Naive B cell (primary cell): ENCODE measurements around the gene HARS1. TPM values are rescaled to one million over a fixed set of nuclear protein-coding genes. Genes with fewer than 3 reads are reported as not detected.

Source experiments
- polyA plus RNA-seq, 6 donors: library from polyadenylated mRNA; unstranded; fragments of 300-500 nt; fragmentation: Illumina TruSeq; gene quantifications; one replicate each; pipeline ENCODE4 v1.2.3, GENCODE V29; 2021; ENCODE audit warnings: low read depth in 6 of 6

HARS1 gene
- polyA plus RNA-seq, 6 donors from 2014 or later = 37.6 to 73.5 (median 40.3) TPM

Other genes starting within 250 kb of the HARS1 start
- 10 to 100 TPM; 44.5 to 90.3 (median 63.1) TPM for gene EIF4EBP3, start 143.7 kb downstream of the HARS1 start, polyA plus RNA-seq
- gene SRA1, start 133.9 kb downstream of the HARS1 start, polyA plus RNA-seq = 10 to 100 TPM; 26.2 to 47.0 (median 31.7) TPM
- gene APBB3, start 126.8 kb downstream of the HARS1 start, polyA plus RNA-seq = 1 to 10 TPM in 5 of 6 donors, not detected in 1; 6.3 to 9.0 (median 7.9) TPM
- gene SLC35A4, start 126.5 kb downstream of the HARS1 start, polyA plus RNA-seq = 100 to 1,000 TPM in 1 of 6 donors, 10 to 100 TPM in 5; 66.8 to 107 (median 74.6) TPM
- gene CD14, start 58.2 kb downstream of the HARS1 start, polyA plus RNA-seq = 10 to 100 TPM in 1 of 6 donors, 1 to 10 TPM in 5; 1.5 to 10.2 (median 2.8) TPM
- 10 to 100 TPM in 4 of 6 donors, 1 to 10 TPM in 2; 7.6 to 13.0 (median 11.4) TPM for gene TMCO6, start 51.9 kb downstream of the HARS1 start, polyA plus RNA-seq
- 100 to 1,000 TPM in 5 of 6 donors, 10 to 100 TPM in 1; 94.5 to 167 (median 152) TPM for gene NDUFA2, start 43.7 kb downstream of the HARS1 start, polyA plus RNA-seq
- 100 to 1,000 TPM in 5 of 6 donors, 10 to 100 TPM in 1; 83.8 to 170 (median 140) TPM for gene IK, start 43.5 kb downstream of the HARS1 start, polyA plus RNA-seq
- 10 to 100 TPM in 4 of 6 donors, 1 to 10 TPM in 2; 5.7 to 15.1 (median 10.3) TPM for gene WDR55, start 26.5 kb downstream of the HARS1 start, polyA plus RNA-seq
- under 1 TPM in 1 of 6 donors, not detected in 5; 0.21 TPM for gene DND1, start 17.8 kb downstream of the HARS1 start, polyA plus RNA-seq
- gene HARS2, start 85 bp upstream of the HARS1 start, polyA plus RNA-seq = 10 to 100 TPM; 12.2 to 26.2 (median 18.7) TPM
- 10 to 100 TPM; 68.6 to 85.8 (median 76.7) TPM for gene ZMAT2, start 9.1 kb upstream of the HARS1 start, polyA plus RNA-seq
- gene PCDHA1, start 94.8 kb upstream of the HARS1 start, polyA plus RNA-seq = not detected
- gene PCDHA2, start 103.5 kb upstream of the HARS1 start, polyA plus RNA-seq = not detected
- gene PCDHA3, start 109.7 kb upstream of the HARS1 start, polyA plus RNA-seq = not detected
- not detected for gene PCDHA4, start 115.7 kb upstream of the HARS1 start, polyA plus RNA-seq
- gene PCDHA5, start 130.2 kb upstream of the HARS1 start, polyA plus RNA-seq = not detected
- gene PCDHA6, start 136.6 kb upstream of the HARS1 start, polyA plus RNA-seq = not detected
- gene PCDHA7, start 142.9 kb upstream of the HARS1 start, polyA plus RNA-seq = not detected
- gene PCDHA8, start 149.8 kb upstream of the HARS1 start, polyA plus RNA-seq = not detected
- gene PCDHA9, start 157.0 kb upstream of the HARS1 start, polyA plus RNA-seq = not detected
- gene PCDHA10, start 164.5 kb upstream of the HARS1 start, polyA plus RNA-seq = not detected
- not detected for gene PCDHA11, start 177.6 kb upstream of the HARS1 start, polyA plus RNA-seq
- gene PCDHA12, start 183.9 kb upstream of the HARS1 start, polyA plus RNA-seq = not detected
- not detected for gene PCDHA13, start 190.8 kb upstream of the HARS1 start, polyA plus RNA-seq
- gene PCDHAC1, start 234.9 kb upstream of the HARS1 start, polyA plus RNA-seq = not detected